Measurements from ENCODE around the gene CLEC2B. TPM values are rescaled to one million over a fixed set of nuclear protein-coding genes. Genes with fewer than 3 reads are reported as not detected.

CLEC2B gene
- total RNA-seq, 1 donor from 2014 or later: 78.8 TPM

- no peak for DNase-seq
Measured at GRCh38 chr12:9868951-9869306, 225 bp downstream of the CLEC2B start.

- DNase-seq: peak; percentile 38
Measured at GRCh38 chr12:9868311-9868801, 798 bp downstream of the CLEC2B start.

- DNase-seq: peak; percentile 42
Measured at GRCh38 chr12:9867531-9867930, 1.6 kb downstream of the CLEC2B start.

- DNase-seq: peak; percentile 22
Measured at GRCh38 chr12:9866860-9867269, 2.3 kb downstream of the CLEC2B start.

GRCh38 chr12:9864913-9865675 is 4.1 kb downstream of the CLEC2B start:
- peak; percentile 5 for DNase-seq

- DNase-seq: no peak
Measured at GRCh38 chr12:9858135-9858534, 11.0 kb downstream of the CLEC2B start.

- DNase-seq: no peak
Measured at GRCh38 chr12:9856894-9857293, 12.3 kb downstream of the CLEC2B start.

GRCh38 chr12:9856151-9856550 is 13.0 kb downstream of the CLEC2B start:
- no peak for DNase-seq

GRCh38 chr12:9851927-9852326 is 17.2 kb downstream of the CLEC2B start:
- no peak for DNase-seq

- no peak for DNase-seq
Measured at GRCh38 chr12:9851050-9851449, 18.1 kb downstream of the CLEC2B start.

- no peak for DNase-seq
Measured at GRCh38 chr12:9848899-9849298, 20.3 kb downstream of the CLEC2B start.

- DNase-seq: no peak
Measured at GRCh38 chr12:9843407-9843806, 25.7 kb downstream of the CLEC2B start.

GRCh38 chr12:9831720-9832119 is 37.4 kb downstream of the CLEC2B start:
- no peak for DNase-seq

GRCh38 chr12:9829982-9830381 is 39.2 kb downstream of the CLEC2B start:
- DNase-seq: no peak

- no peak for DNase-seq
Measured at GRCh38 chr12:9829483-9829882, 39.7 kb downstream of the CLEC2B start.

- DNase-seq: no peak
Measured at GRCh38 chr12:9827209-9827888, 41.8 kb downstream of the CLEC2B start, which contains the start of gene KLRF1. Gene KLRF1, plus strand, starts transcription at chr12:9827481. Its CDS starts 64 bp downstream, at chr12:9827545.

- DNase-seq: no peak
Measured at GRCh38 chr12:9820281-9820930, 48.7 kb downstream of the CLEC2B start.

GRCh38 chr12:9813821-9814798 is 55.0 kb downstream of the CLEC2B start:
- peak; percentile 72 for DNase-seq

- no peak for DNase-seq
Measured at GRCh38 chr12:9811621-9812020, 57.5 kb downstream of the CLEC2B start.

- DNase-seq: no peak
Measured at GRCh38 chr12:9810671-9811070, 58.5 kb downstream of the CLEC2B start.

- DNase-seq: no peak
Measured at GRCh38 chr12:9809866-9810265, 59.3 kb downstream of the CLEC2B start.

GRCh38 chr12:9809338-9809737 is 59.8 kb downstream of the CLEC2B start:
- no peak for DNase-seq

All from dermis blood vessel endothelial cell (primary cell).